ENCODE results near the gene MAP3K4.
"Not testable (repeated sequence)": the region's sequence is repeated elsewhere in the genome, so short reads cannot be mapped to it uniquely, and the experiment has no call there.

The MAP3K4 gene

GRCh38 chr6:160972594-160972993 is 19.0 kb upstream of the MAP3K4 start:
- DNase-seq (ENCODE audit: low read depth in 2 of 2) = not testable (repeated sequence)

GRCh38 chr6:160973311-160974250 is 18.0 kb upstream of the MAP3K4 start:
- DNase-seq (ENCODE audit: low read depth in 2 of 2) = no peak

- DNase-seq (ENCODE audit: low read depth in 2 of 2) = no peak
Observed at GRCh38 chr6:160974304-160974771, 17.2 kb upstream of the MAP3K4 start.

GRCh38 chr6:160975162-160975561 is 16.4 kb upstream of the MAP3K4 start:
- no peak for DNase-seq (ENCODE audit: low read depth in 2 of 2)

- DNase-seq (ENCODE audit: low read depth in 2 of 2) = not testable (repeated sequence)
Observed at GRCh38 chr6:160975961-160976360, 15.6 kb upstream of the MAP3K4 start.

- no peak for DNase-seq (ENCODE audit: low read depth in 2 of 2)
Observed at GRCh38 chr6:160978141-160978901, 13.2 kb upstream of the MAP3K4 start.

GRCh38 chr6:160979061-160979708 is 12.4 kb upstream of the MAP3K4 start:
- no peak for DNase-seq (ENCODE audit: low read depth in 2 of 2)

- not testable (repeated sequence) for DNase-seq (ENCODE audit: low read depth in 2 of 2)
Observed at GRCh38 chr6:160983377-160983948, 8.1 kb upstream of the MAP3K4 start.

GRCh38 chr6:160986851-160987250 is 4.7 kb upstream of the MAP3K4 start:
- DNase-seq (ENCODE audit: low read depth in 2 of 2) = no peak

- no peak for DNase-seq (ENCODE audit: low read depth in 2 of 2)
Observed at GRCh38 chr6:160987265-160987664, 4.3 kb upstream of the MAP3K4 start.

GRCh38 chr6:160990847-160991405 is 643 bp upstream of the MAP3K4 start:
- DNase-seq (ENCODE audit: low read depth in 2 of 2) = no peak

- peak in 1 of 2 donors; percentile 12 for DNase-seq (ENCODE audit: low read depth in 2 of 2)
Observed at GRCh38 chr6:160992061-160992979, 751 bp downstream of the MAP3K4 start.

- no peak for DNase-seq (ENCODE audit: low read depth in 2 of 2)
Observed at GRCh38 chr6:160992980-160993314, 1.4 kb downstream of the MAP3K4 start.

GRCh38 chr6:160995271-160995670 is 3.7 kb downstream of the MAP3K4 start:
- DNase-seq (ENCODE audit: low read depth in 2 of 2) = no peak

- DNase-seq (ENCODE audit: low read depth in 2 of 2) = no peak
Observed at GRCh38 chr6:160996131-160996601, 4.6 kb downstream of the MAP3K4 start.

- DNase-seq (ENCODE audit: low read depth in 2 of 2) = no peak
Observed at GRCh38 chr6:160998217-160998616, 6.6 kb downstream of the MAP3K4 start.

- no peak for DNase-seq (ENCODE audit: low read depth in 2 of 2)
Observed at GRCh38 chr6:160998766-160999165, 7.2 kb downstream of the MAP3K4 start.

- DNase-seq (ENCODE audit: low read depth in 2 of 2) = no peak
Observed at GRCh38 chr6:160999516-160999915, 7.9 kb downstream of the MAP3K4 start.

GRCh38 chr6:161000632-161001031 is 9.1 kb downstream of the MAP3K4 start:
- no peak for DNase-seq (ENCODE audit: low read depth in 2 of 2)

- DNase-seq (ENCODE audit: low read depth in 2 of 2) = no peak
Observed at GRCh38 chr6:161001421-161001820, 9.9 kb downstream of the MAP3K4 start.
